Measurements from ENCODE around the gene USP12. TPM values are rescaled to one million over a fixed set of nuclear protein-coding genes. Genes with fewer than 3 reads are reported as not detected.

USP12 gene
- total RNA-seq, 1 experiment from 2014 or later: 26.1 TPM

DNA sequence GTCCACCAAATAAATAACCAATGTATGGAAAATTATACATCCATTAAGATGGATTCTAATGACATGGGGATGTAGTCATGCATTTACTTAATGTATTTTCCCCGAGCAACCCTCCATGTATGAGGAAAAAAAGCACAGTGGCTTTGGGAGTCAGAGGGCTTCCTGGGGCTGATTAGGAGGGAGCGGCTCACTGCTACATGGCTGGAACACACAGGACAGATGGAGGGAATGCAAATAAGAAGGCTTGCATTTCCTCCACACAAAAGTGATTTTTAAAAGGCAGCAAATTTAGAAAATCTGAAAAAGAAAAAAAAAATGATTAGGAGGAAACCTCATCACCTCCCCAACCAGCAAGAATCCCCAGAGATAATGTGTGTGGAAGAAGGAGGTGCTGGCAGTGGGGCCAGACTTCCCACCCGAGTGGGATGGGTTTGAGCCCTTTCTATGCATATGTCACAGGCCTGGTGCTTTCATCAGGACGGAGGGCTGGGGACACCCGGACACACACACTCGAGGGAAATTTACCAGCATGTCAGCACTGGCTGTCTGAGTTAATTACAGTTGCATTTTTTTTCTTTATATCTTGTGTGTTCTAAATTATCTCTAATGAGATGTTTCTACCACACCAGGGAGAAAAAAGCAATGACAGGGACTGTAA is 118.9 kb downstream of the USP12 start:
- no peak for ATAC-seq
- H3K4me1 Mint-ChIP-seq: peaks cover 6% of the 10 kb centered on the region

DNA sequence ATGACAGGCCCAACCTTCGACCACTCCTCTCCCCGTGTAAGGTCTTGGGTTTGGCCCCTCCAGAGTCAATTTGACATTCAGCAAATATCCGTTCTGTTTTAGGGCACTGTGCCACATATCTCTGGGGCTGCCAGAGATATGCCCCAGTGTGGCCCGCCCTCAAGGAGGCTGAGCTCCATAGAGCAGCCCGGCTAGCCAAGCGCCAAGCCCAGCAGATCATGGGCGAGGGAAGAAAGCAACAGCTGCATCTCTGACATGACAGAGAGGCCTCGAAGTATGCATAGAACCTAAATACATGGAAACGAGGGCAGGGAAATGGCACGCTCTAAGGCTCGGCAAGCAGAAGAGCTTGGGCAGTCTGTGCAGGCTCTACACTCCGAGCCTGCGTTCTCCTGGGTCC is 124.5 kb downstream of the USP12 start:
- Mint-ChIP-seq H3K36me3 (peaks cover 8% of the 10 kb centered on the region; the same call in 1 of the 2 replicates), H3K27me3 (ENCODE audit: low read depth) (no peaks in the 10 kb centered on the region), H3K9me3 (no peaks in the 10 kb centered on the region; the same call in none of the 2 replicates), H3K27ac (no peak overlapping the region), H3K4me1 (peaks cover 16% of the 10 kb centered on the region), H3K4me3 (no peak overlapping the region)
- TF ChIP-seq, protein P1, sequence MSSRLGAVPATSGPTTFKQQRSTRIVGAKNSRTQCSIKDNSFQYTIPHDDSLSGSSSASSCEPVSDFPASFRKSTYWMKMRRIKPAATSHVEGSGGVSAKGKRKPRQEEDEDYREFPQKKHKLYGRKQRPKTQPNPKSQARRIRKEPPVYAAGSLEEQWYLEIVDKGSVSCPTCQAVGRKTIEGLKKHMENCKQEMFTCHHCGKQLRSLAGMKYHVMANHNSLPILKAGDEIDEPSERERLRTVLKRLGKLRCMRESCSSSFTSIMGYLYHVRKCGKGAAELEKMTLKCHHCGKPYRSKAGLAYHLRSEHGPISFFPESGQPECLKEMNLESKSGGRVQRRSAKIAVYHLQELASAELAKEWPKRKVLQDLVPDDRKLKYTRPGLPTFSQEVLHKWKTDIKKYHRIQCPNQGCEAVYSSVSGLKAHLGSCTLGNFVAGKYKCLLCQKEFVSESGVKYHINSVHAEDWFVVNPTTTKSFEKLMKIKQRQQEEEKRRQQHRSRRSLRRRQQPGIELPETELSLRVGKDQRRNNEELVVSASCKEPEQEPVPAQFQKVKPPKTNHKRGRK (CRISPR knock-in tag; IDR thresholded peaks at IDR 0.05; ENCODE audit: borderline replicate concordance): no peak
- TF ChIP-seq NFYB (CRISPR knock-in tag; conservative IDR thresholded peaks at IDR 0.05; ENCODE audit: low read depth) (no peak), NR1H2 (CRISPR knock-in tag; IDR thresholded peaks at IDR 0.05) (no peak), SOX15 (CRISPR knock-in tag; IDR thresholded peaks at IDR 0.05) (no peak), PRRX2 (CRISPR knock-in tag; IDR thresholded peaks at IDR 0.05) (no peak), JAZF1 (CRISPR knock-in tag; IDR thresholded peaks at IDR 0.05) (no peak)
- TF ChIP-seq, protein P2, sequence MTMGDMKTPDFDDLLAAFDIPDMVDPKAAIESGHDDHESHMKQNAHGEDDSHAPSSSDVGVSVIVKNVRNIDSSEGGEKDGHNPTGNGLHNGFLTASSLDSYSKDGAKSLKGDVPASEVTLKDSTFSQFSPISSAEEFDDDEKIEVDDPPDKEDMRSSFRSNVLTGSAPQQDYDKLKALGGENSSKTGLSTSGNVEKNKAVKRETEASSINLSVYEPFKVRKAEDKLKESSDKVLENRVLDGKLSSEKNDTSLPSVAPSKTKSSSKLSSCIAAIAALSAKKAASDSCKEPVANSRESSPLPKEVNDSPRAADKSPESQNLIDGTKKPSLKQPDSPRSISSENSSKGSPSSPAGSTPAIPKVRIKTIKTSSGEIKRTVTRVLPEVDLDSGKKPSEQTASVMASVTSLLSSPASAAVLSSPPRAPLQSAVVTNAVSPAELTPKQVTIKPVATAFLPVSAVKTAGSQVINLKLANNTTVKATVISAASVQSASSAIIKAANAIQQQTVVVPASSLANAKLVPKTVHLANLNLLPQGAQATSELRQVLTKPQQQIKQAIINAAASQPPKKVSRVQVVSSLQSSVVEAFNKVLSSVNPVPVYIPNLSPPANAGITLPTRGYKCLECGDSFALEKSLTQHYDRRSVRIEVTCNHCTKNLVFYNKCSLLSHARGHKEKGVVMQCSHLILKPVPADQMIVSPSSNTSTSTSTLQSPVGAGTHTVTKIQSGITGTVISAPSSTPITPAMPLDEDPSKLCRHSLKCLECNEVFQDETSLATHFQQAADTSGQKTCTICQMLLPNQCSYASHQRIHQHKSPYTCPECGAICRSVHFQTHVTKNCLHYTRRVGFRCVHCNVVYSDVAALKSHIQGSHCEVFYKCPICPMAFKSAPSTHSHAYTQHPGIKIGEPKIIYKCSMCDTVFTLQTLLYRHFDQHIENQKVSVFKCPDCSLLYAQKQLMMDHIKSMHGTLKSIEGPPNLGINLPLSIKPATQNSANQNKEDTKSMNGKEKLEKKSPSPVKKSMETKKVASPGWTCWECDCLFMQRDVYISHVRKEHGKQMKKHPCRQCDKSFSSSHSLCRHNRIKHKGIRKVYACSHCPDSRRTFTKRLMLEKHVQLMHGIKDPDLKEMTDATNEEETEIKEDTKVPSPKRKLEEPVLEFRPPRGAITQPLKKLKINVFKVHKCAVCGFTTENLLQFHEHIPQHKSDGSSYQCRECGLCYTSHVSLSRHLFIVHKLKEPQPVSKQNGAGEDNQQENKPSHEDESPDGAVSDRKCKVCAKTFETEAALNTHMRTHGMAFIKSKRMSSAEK (CRISPR knock-in tag; IDR thresholded peaks at IDR 0.05; ENCODE audit: borderline replicate concordance): no peak
- DNase-seq (ENCODE audit: low spot score): no peak
- no peak for ATAC-seq
- POLR2A ChIA-PET: no interaction called here
- CTCF ChIA-PET: interaction anchor here (0.5 kb wide), 1 partner anchor 86 kb away, joined by 3 read pairs; no protein-coding TSS in a partner anchor

More for the DNA sequence above, 118.9 kb downstream of the USP12 start:
- Mint-ChIP-seq H3K27ac (no peak overlapping the region), H3K4me3 (no peak overlapping the region), H3K36me3 (peaks cover 8% of the 10 kb centered on the region; the same call in 1 of the 2 replicates), H3K27me3 (ENCODE audit: low read depth) (no peaks in the 10 kb centered on the region), H3K9me3 (no peaks in the 10 kb centered on the region; the same call in none of the 2 replicates)
- CTCF ChIA-PET: no interaction called here
- no peak for DNase-seq (ENCODE audit: low spot score)
- TF ChIP-seq KAT7 (CRISPR knock-in tag; IDR thresholded peaks at IDR 0.05; ENCODE audit: borderline replicate concordance): no peak
- no peak for TF ChIP-seq ZNF138 (CRISPR knock-in tag; conservative IDR thresholded peaks at IDR 0.05)
- TF ChIP-seq NR2C2 (CRISPR knock-in tag; IDR thresholded peaks at IDR 0.05): no peak
- TF ChIP-seq HMGA2 (CRISPR knock-in tag; IDR thresholded peaks at IDR 0.05): no peak
- TF ChIP-seq, protein P3, sequence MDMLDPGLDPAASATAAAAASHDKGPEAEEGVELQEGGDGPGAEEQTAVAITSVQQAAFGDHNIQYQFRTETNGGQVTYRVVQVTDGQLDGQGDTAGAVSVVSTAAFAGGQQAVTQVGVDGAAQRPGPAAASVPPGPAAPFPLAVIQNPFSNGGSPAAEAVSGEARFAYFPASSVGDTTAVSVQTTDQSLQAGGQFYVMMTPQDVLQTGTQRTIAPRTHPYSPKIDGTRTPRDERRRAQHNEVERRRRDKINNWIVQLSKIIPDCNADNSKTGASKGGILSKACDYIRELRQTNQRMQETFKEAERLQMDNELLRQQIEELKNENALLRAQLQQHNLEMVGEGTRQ (CRISPR knock-in tag; IDR thresholded peaks at IDR 0.05): no peak
- TF ChIP-seq ZNF671 (CRISPR knock-in tag; IDR thresholded peaks at IDR 0.05): no peak
- TF ChIP-seq, protein P4, sequence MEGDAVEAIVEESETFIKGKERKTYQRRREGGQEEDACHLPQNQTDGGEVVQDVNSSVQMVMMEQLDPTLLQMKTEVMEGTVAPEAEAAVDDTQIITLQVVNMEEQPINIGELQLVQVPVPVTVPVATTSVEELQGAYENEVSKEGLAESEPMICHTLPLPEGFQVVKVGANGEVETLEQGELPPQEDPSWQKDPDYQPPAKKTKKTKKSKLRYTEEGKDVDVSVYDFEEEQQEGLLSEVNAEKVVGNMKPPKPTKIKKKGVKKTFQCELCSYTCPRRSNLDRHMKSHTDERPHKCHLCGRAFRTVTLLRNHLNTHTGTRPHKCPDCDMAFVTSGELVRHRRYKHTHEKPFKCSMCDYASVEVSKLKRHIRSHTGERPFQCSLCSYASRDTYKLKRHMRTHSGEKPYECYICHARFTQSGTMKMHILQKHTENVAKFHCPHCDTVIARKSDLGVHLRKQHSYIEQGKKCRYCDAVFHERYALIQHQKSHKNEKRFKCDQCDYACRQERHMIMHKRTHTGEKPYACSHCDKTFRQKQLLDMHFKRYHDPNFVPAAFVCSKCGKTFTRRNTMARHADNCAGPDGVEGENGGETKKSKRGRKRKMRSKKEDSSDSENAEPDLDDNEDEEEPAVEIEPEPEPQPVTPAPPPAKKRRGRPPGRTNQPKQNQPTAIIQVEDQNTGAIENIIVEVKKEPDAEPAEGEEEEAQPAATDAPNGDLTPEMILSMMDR (IDR thresholded peaks at IDR 0.05): no peak
- TF ChIP-seq GABPB1 (CRISPR knock-in tag; IDR thresholded peaks at IDR 0.05): no peak
- no peak for TF ChIP-seq CREM (CRISPR knock-in tag; IDR thresholded peaks at IDR 0.05)
- POLR2A ChIA-PET: no interaction called here
